GM10847 (cell line): ENCODE data around the gene ZKSCAN1.

Experiments
- POLR2A ChIP-seq: IDR thresholded peaks from 2 replicates; pipeline ENCODE4 v1.6.1; 2011; ENCODE audit not compliant: insufficient read length; ENCODE audit errors: extremely low read depth

Gene ZKSCAN1

GRCh38 chr7:100003711-100004661 lies 11.4 kb upstream of the ZKSCAN1 start:
- no peak for TF ChIP-seq POLR2A

- TF ChIP-seq POLR2A: no peak
These were observed 7.5 kb upstream of the ZKSCAN1 start for GRCh38 chr7:100007887-100008286.

GRCh38 chr7:100008525-100008924 lies 6.9 kb upstream of the ZKSCAN1 start:
- no peak for TF ChIP-seq POLR2A

- TF ChIP-seq POLR2A: no peak
These were observed 4.5 kb upstream of the ZKSCAN1 start for GRCh38 chr7:100010901-100011300.

- no peak for TF ChIP-seq POLR2A
These were observed 3.9 kb upstream of the ZKSCAN1 start for GRCh38 chr7:100011516-100011915.

GRCh38 chr7:100013328-100013676 lies 2.1 kb upstream of the ZKSCAN1 start:
- TF ChIP-seq POLR2A: no peak

- no peak for TF ChIP-seq POLR2A
These were observed 962 bp downstream of the ZKSCAN1 start for GRCh38 chr7:100016215-100016901.

- no peak for TF ChIP-seq POLR2A
These were observed 1.9 kb downstream of the ZKSCAN1 start for GRCh38 chr7:100017300-100017699.

- no peak for TF ChIP-seq POLR2A
These were observed 2.5 kb downstream of the ZKSCAN1 start for GRCh38 chr7:100017875-100018274.

- no peak for TF ChIP-seq POLR2A
These were observed 4.5 kb downstream of the ZKSCAN1 start for GRCh38 chr7:100019908-100020307.

GRCh38 chr7:100021297-100021696 lies 5.9 kb downstream of the ZKSCAN1 start:
- TF ChIP-seq POLR2A: no peak

- no peak for TF ChIP-seq POLR2A
These were observed 7.2 kb downstream of the ZKSCAN1 start for GRCh38 chr7:100022621-100023020.

- TF ChIP-seq POLR2A: no peak
These were observed 8.1 kb downstream of the ZKSCAN1 start for GRCh38 chr7:100023526-100023925.

- no peak for TF ChIP-seq POLR2A
These were observed 8.7 kb downstream of the ZKSCAN1 start for GRCh38 chr7:100024020-100024619.

GRCh38 chr7:100027197-100027596 lies 11.8 kb downstream of the ZKSCAN1 start:
- no peak for TF ChIP-seq POLR2A

GRCh38 chr7:100029596-100029995 lies 14.2 kb downstream of the ZKSCAN1 start:
- no peak for TF ChIP-seq POLR2A

GRCh38 chr7:100033526-100033925 lies 18.1 kb downstream of the ZKSCAN1 start:
- TF ChIP-seq POLR2A: no peak
